HL-60/S4 (cell line): Measurements from ENCODE around the gene RASGRP1.

ENCODE experiments used
- in situ Hi-C: fragments of 300-500 bp; cut with MboI; formaldehyde crosslinking; loops from 2 replicates; pipeline ENCODE4 v1.14.3; 2022; ENCODE audit warnings: low sequenced_read_pairs

Gene RASGRP1

GRCh38 chr15:38538328-38539007 lies 26.1 kb downstream of the RASGRP1 start:
- in situ Hi-C loops: no loop called here

- in situ Hi-C loops: no loop called here
These were observed 28.4 kb downstream of the RASGRP1 start for GRCh38 chr15:38536201-38536676.

- in situ Hi-C loops: no loop called here
These were observed 29.0 kb downstream of the RASGRP1 start for GRCh38 chr15:38535491-38536200.

- in situ Hi-C loops: no loop called here
These were observed 29.9 kb downstream of the RASGRP1 start for GRCh38 chr15:38534691-38535090.

GRCh38 chr15:38533926-38534325 lies 30.7 kb downstream of the RASGRP1 start:
- in situ Hi-C loops: no loop called here

GRCh38 chr15:38533416-38533915 lies 31.1 kb downstream of the RASGRP1 start:
- in situ Hi-C loops: no loop called here

- in situ Hi-C loops: no loop called here
These were observed 31.9 kb downstream of the RASGRP1 start for GRCh38 chr15:38532728-38533127.

- in situ Hi-C loops: no loop called here
These were observed 33.1 kb downstream of the RASGRP1 start for GRCh38 chr15:38531509-38531908.

- in situ Hi-C loops: no loop called here
These were observed 34.5 kb downstream of the RASGRP1 start for GRCh38 chr15:38530113-38530512.

- in situ Hi-C loops: no loop called here
These were observed 36.3 kb downstream of the RASGRP1 start for GRCh38 chr15:38528294-38528693.

- in situ Hi-C loops: no loop called here
These were observed 38.5 kb downstream of the RASGRP1 start for GRCh38 chr15:38526158-38526557.

GRCh38 chr15:38525489-38525888 lies 39.1 kb downstream of the RASGRP1 start:
- in situ Hi-C loops: no loop called here

GRCh38 chr15:38524156-38524555 lies 40.5 kb downstream of the RASGRP1 start:
- in situ Hi-C loops: no loop called here

GRCh38 chr15:38522922-38523321 lies 41.7 kb downstream of the RASGRP1 start:
- in situ Hi-C loops: no loop called here

GRCh38 chr15:38521316-38521715 lies 43.3 kb downstream of the RASGRP1 start:
- in situ Hi-C loops: no loop called here

- in situ Hi-C loops: no loop called here
These were observed 44.6 kb downstream of the RASGRP1 start for GRCh38 chr15:38520035-38520434.

GRCh38 chr15:38518084-38518483 lies 46.5 kb downstream of the RASGRP1 start:
- in situ Hi-C loops: no loop called here

- in situ Hi-C loops: no loop called here
These were observed 47.2 kb downstream of the RASGRP1 start for GRCh38 chr15:38517312-38517975.

- in situ Hi-C loops: no loop called here
These were observed 48.0 kb downstream of the RASGRP1 start for GRCh38 chr15:38516626-38517025.

GRCh38 chr15:38514601-38515000 lies 50.0 kb downstream of the RASGRP1 start:
- in situ Hi-C loops: no loop called here

GRCh38 chr15:38512901-38513300 lies 51.7 kb downstream of the RASGRP1 start:
- in situ Hi-C loops: no loop called here

- in situ Hi-C loops: no loop called here
These were observed 55.5 kb downstream of the RASGRP1 start for GRCh38 chr15:38509152-38509551.
